BLaER1 treated with 17β-estradiol and CSF1 and Interleukin-3, amounts not matched to agents 10 nM and 100 nM (cell line): ENCODE measurements around the gene TEX51.

ENCODE experiments used
- H3K27ac ChIP-seq, 11 experiments: shearing (Covaris generic); formaldehyde crosslinking; 2 replicates each; pipeline ENCODE4 v1.8.1; 2022
- H3K27me3 ChIP-seq, 11 experiments: shearing (Covaris generic); formaldehyde crosslinking; 2 replicates each; pipeline ENCODE4 v1.8.1; 2022
- H3K36me3 ChIP-seq, 11 experiments: shearing (Covaris generic); formaldehyde crosslinking; 2 replicates each; pipeline ENCODE4 v1.8.1; 2022
- H3K4me1 ChIP-seq, 10 experiments: shearing (Covaris generic); formaldehyde crosslinking; 2 replicates each; pipeline ENCODE4 v1.8.1; 2022
- H3K4me2 ChIP-seq, 11 experiments: shearing (Covaris generic); formaldehyde crosslinking; 2 replicates each; pipeline ENCODE4 v1.8.1; 2022
- H3K4me3 ChIP-seq, 10 experiments: shearing (Covaris generic); formaldehyde crosslinking; 2 replicates each; pipeline ENCODE4 v1.8.1; 2022
- H3K9ac ChIP-seq, 11 experiments: shearing (Covaris generic); formaldehyde crosslinking; 2 replicates each; pipeline ENCODE4 v1.8.1; 2022
- H3K9me3 ChIP-seq, 11 experiments: shearing (Covaris generic); formaldehyde crosslinking; replicated peaks in 1 of 11; 2 replicates each; pipeline ENCODE4 v1.8.1; 2022
- H4K20me1 ChIP-seq, 11 experiments: shearing (Covaris generic); formaldehyde crosslinking; 2 replicates each; pipeline ENCODE4 v1.8.1; 2022
- Cebpa-rat ChIP-seq, 11 experiments: shearing (Covaris generic); IDR thresholded peaks; 2 replicates each; pipeline ENCODE4 v1.8.1; 2022

The TEX51 gene

GRCh38 chr2:126898636-126899035 lies at the start of gene TEX51:
Gene TEX51, plus strand, starts transcription at chr2:126898890. Its CDS starts 29 bp downstream, at chr2:126898919.
- Histone ChIP-seq H3K4me2 (no peak within 1 kb of the TSS), H4K20me1 (no peaks in the 10 kb centered on the region), H3K27me3 (no peaks in the 10 kb centered on the region), H3K4me1 (peaks cover 0 to 6% (median 0%) of the 10 kb centered on the region in 10 experiments; a peak in 2 of 20 replicates), H3K9ac (no peak within 1 kb of the TSS), H3K27ac (no peak within 1 kb of the TSS), H3K4me3 (no peak within 1 kb of the TSS), H3K36me3 (no peaks in the 10 kb centered on the region), H3K9me3 (peaks cover 0 to 11% (median 2%) of the 10 kb centered on the region in 11 experiments; a peak in 11 of 22 replicates)
- no peak for TF ChIP-seq Cebpa-rat (IDR thresholded peaks at IDR 0.05)

- H3K27ac ChIP-seq, result no peak overlapping the region
- TF ChIP-seq Cebpa-rat (IDR thresholded peaks at IDR 0.05), result no peak
- H3K4me2 ChIP-seq, result no peak overlapping the region
These were observed 49.6 kb upstream of the TEX51 start for GRCh38 chr2:126849054-126849453.

GRCh38 chr2:126849486-126849885 lies 49.2 kb upstream of the TEX51 start:
- Histone ChIP-seq H3K9me3 (peaks cover 0 to 11% (median 0%) of the 10 kb centered on the region in 11 experiments; a peak in 4 of 22 replicates), H3K9ac (no peak overlapping the region), H3K4me1 (peaks cover 0 to 18% (median 0%) of the 10 kb centered on the region in 10 experiments; a peak in 4 of 20 replicates)

More at GRCh38 chr2:126849054-126849453, 49.6 kb upstream of the TEX51 start:
- Histone ChIP-seq H3K9ac (no peak overlapping the region), H3K4me1 (peaks cover 0 to 18% (median 0%) of the 10 kb centered on the region in 10 experiments; a peak in 4 of 20 replicates), H3K27me3 (no peaks in the 10 kb centered on the region), H3K4me3 (no peak overlapping the region), H3K9me3 (peaks cover 0 to 11% (median 0%) of the 10 kb centered on the region in 11 experiments; a peak in 4 of 22 replicates), H4K20me1 (no peaks in the 10 kb centered on the region; a peak in 1 of 22 replicates), H3K36me3 (no peaks in the 10 kb centered on the region)

GRCh38 chr2:126849991-126850535 lies 48.6 kb upstream of the TEX51 start:
- peaks cover 0 to 18% (median 0%) of the 10 kb centered on the region in 10 experiments; a peak in 4 of 20 replicates for H3K4me1 ChIP-seq
- H3K4me2 ChIP-seq, result no peak overlapping the region
- H3K27me3 ChIP-seq, result no peaks in the 10 kb centered on the region
- H3K9me3 ChIP-seq, result peaks cover 0 to 11% (median 0%) of the 10 kb centered on the region in 11 experiments; a peak in 4 of 22 replicates
- H3K36me3 ChIP-seq, result no peaks in the 10 kb centered on the region
- no peak overlapping the region for H3K27ac ChIP-seq
- H3K4me3 ChIP-seq, result no peak overlapping the region
- H3K9ac ChIP-seq, result no peak overlapping the region
- TF ChIP-seq Cebpa-rat (IDR thresholded peaks at IDR 0.05), result no peak
- no peaks in the 10 kb centered on the region; a peak in 1 of 22 replicates for H4K20me1 ChIP-seq

More at GRCh38 chr2:126849486-126849885, 49.2 kb upstream of the TEX51 start:
- no peak overlapping the region for H3K27ac ChIP-seq
- no peak overlapping the region for H3K4me3 ChIP-seq
- H3K27me3 ChIP-seq, result no peaks in the 10 kb centered on the region
- H3K4me2 ChIP-seq, result no peak overlapping the region
- H4K20me1 ChIP-seq, result no peaks in the 10 kb centered on the region; a peak in 1 of 22 replicates
- no peaks in the 10 kb centered on the region for H3K36me3 ChIP-seq
- TF ChIP-seq Cebpa-rat (IDR thresholded peaks at IDR 0.05), result no peak

GRCh38 chr2:126850940-126851339 lies 47.8 kb upstream of the TEX51 start:
- no peaks in the 10 kb centered on the region; a peak in 1 of 22 replicates for H4K20me1 ChIP-seq
- no peak overlapping the region for H3K27ac ChIP-seq
- H3K4me3 ChIP-seq, result no peak overlapping the region
- no peaks in the 10 kb centered on the region for H3K36me3 ChIP-seq
- H3K27me3 ChIP-seq, result no peaks in the 10 kb centered on the region
- H3K9ac ChIP-seq, result no peak overlapping the region
- H3K9me3 ChIP-seq, result peaks cover 0 to 11% (median 0%) of the 10 kb centered on the region in 11 experiments; a peak in 4 of 22 replicates
- no peak overlapping the region for H3K4me2 ChIP-seq
- no peak for TF ChIP-seq Cebpa-rat (IDR thresholded peaks at IDR 0.05)
- peaks cover 0 to 11% (median 0%) of the 10 kb centered on the region in 10 experiments; a peak in 3 of 20 replicates for H3K4me1 ChIP-seq

- Histone ChIP-seq H3K27ac (no peak overlapping the region), H3K4me3 (no peak overlapping the region), H3K27me3 (no peaks in the 10 kb centered on the region), H3K4me2 (no peak overlapping the region), H3K9me3 (peaks cover 0 to 11% (median 0%) of the 10 kb centered on the region in 11 experiments; a peak in 4 of 22 replicates), H4K20me1 (no peaks in the 10 kb centered on the region; a peak in 1 of 22 replicates), H3K36me3 (no peaks in the 10 kb centered on the region), H3K4me1 (peaks cover 0 to 4% (median 0%) of the 10 kb centered on the region in 10 experiments; a peak in 5 of 20 replicates), H3K9ac (no peak overlapping the region)
- TF ChIP-seq Cebpa-rat (IDR thresholded peaks at IDR 0.05), result no peak
These were observed 46.9 kb upstream of the TEX51 start for GRCh38 chr2:126851756-126852155.

- Histone ChIP-seq H3K9me3 (peaks cover 0 to 11% (median 0%) of the 10 kb centered on the region in 11 experiments; a peak in 4 of 22 replicates), H3K27ac (no peak overlapping the region), H4K20me1 (no peaks in the 10 kb centered on the region; a peak in 1 of 22 replicates), H3K36me3 (no peaks in the 10 kb centered on the region), H3K4me1 (peaks cover 0 to 10% (median 0%) of the 10 kb centered on the region in 10 experiments; a peak in 2 of 20 replicates), H3K4me3 (no peak overlapping the region), H3K4me2 (no peak overlapping the region), H3K27me3 (no peaks in the 10 kb centered on the region), H3K9ac (no peak overlapping the region)
- no peak for TF ChIP-seq Cebpa-rat (IDR thresholded peaks at IDR 0.05)
These were observed 46.3 kb upstream of the TEX51 start for GRCh38 chr2:126852361-126852760.

- Histone ChIP-seq H3K4me1 (peaks cover 0 to 12% (median 0%) of the 10 kb centered on the region in 10 experiments; a peak in 2 of 20 replicates), H3K27ac (no peak overlapping the region), H4K20me1 (no peaks in the 10 kb centered on the region), H3K27me3 (no peaks in the 10 kb centered on the region), H3K36me3 (no peaks in the 10 kb centered on the region), H3K4me2 (no peak overlapping the region), H3K9me3 (peaks cover 0 to 11% (median 0%) of the 10 kb centered on the region in 11 experiments; a peak in 4 of 22 replicates), H3K4me3 (no peak overlapping the region), H3K9ac (no peak overlapping the region)
- no peak for TF ChIP-seq Cebpa-rat (IDR thresholded peaks at IDR 0.05)
These were observed 43.1 kb upstream of the TEX51 start for GRCh38 chr2:126855606-126856005.

GRCh38 chr2:126856403-126856802 lies 42.3 kb upstream of the TEX51 start:
- H3K4me1 ChIP-seq, result peaks cover 0 to 12% (median 0%) of the 10 kb centered on the region in 10 experiments; a peak in 2 of 20 replicates
- H3K9ac ChIP-seq, result no peak overlapping the region
- no peak overlapping the region for H3K27ac ChIP-seq
- H3K36me3 ChIP-seq, result no peaks in the 10 kb centered on the region
- no peak overlapping the region for H3K4me2 ChIP-seq
- no peak for TF ChIP-seq Cebpa-rat (IDR thresholded peaks at IDR 0.05)
- no peaks in the 10 kb centered on the region for H3K27me3 ChIP-seq
- peaks cover 0 to 11% (median 0%) of the 10 kb centered on the region in 11 experiments; a peak in 4 of 22 replicates for H3K9me3 ChIP-seq
- H4K20me1 ChIP-seq, result no peaks in the 10 kb centered on the region
- H3K4me3 ChIP-seq, result no peak overlapping the region
